ENCODE measurements around the gene RECQL5. TPM values are rescaled to one million over a fixed set of nuclear protein-coding genes. Genes with fewer than 3 reads are reported as not detected.

The RECQL5 gene
- total RNA-seq, 1 donor from 2014 or later: 11.0 TPM

DNA sequence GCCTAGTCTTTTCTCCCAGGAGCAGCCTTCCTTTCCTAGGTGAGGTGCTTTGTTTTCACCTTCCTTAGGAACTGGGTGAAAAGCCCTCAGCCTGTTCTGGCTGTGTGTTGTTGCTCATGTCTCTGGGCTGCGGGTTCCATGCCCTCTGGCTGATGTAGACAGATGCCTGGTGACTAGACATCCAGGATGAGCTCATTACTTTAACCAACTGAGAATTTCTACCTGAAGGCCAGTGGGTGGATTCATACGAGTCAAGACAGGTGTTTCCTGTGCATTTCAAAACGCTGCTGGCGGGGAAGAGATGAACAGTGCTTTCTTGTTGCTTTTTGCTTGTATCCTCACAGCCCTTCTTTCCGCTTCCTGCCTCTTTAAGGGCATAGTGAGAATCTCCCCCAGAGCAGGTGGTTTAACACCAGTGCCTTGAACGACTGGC is 22.5 kb upstream of the RECQL5 start:
- no peaks in the 10 kb centered on the region for H3K9me3 ChIP-seq (ENCODE audit: control insufficient read depth in 3 of 3, low read length in 3 of 3)
- no peak overlapping the region for H3K4me3 ChIP-seq (ENCODE audit: low read length in 3 of 3)
- H3K4me1 ChIP-seq (ENCODE audit: control insufficient read depth in 3 of 3, insufficient read depth in 3 of 3, low read length in 3 of 3): peaks cover 55 to 83% (median 73%) of the 10 kb centered on the region in 3 donors
- H3K9ac ChIP-seq (ENCODE audit: low read depth in 1 of 3, low read length in 3 of 3): no peak overlapping the region
- no peaks in the 10 kb centered on the region for H3K27me3 ChIP-seq (ENCODE audit: control insufficient read depth in 3 of 3, insufficient read depth in 3 of 3, low read length in 3 of 3)
- H3K36me3 ChIP-seq (ENCODE audit: control insufficient read depth in 3 of 3, insufficient read depth in 3 of 3, low read length in 3 of 3): peaks cover 3 to 6% (median 4%) of the 10 kb centered on the region in 3 donors
- H3K27ac ChIP-seq (ENCODE audit: low read depth, low read length): peak overlapping the region; percentile 67

DNA sequence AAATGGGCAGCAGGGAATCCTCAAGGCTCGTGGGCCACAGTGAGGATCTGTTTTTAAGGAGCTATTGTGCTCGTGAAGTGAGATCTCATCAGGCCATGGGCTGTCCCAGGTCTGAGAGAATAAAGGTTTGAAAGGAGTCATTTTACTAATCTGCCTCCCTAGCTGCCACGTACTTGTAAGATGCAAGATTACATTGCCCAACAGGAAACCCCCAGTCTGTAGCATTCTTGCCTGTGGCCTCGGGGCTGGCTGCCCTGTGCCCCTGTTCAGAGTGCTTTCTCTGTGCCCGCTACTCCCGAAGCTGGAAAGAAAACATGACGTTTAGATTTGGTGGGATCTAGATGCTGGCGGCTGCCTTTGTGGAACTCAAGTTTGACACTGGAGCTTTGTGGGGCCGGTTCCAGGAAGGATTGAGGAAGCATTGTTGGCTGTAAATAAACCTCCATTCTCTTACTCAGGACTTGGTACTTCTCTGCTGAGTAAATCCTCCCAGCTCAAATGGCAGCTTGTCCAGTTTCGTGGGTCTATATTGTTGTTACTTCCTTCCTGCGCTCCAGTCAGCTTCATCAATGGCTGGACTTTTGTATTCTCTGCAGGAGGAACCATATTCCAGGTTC is 21.4 kb upstream of the RECQL5 start:
- no peaks in the 10 kb centered on the region for H3K9me3 ChIP-seq (ENCODE audit: control insufficient read depth in 3 of 3, low read length in 3 of 3)
- H3K9ac ChIP-seq (ENCODE audit: low read depth in 1 of 3, low read length in 3 of 3): peak overlapping the region; percentile 20 to 55 (median 21)

DNA sequence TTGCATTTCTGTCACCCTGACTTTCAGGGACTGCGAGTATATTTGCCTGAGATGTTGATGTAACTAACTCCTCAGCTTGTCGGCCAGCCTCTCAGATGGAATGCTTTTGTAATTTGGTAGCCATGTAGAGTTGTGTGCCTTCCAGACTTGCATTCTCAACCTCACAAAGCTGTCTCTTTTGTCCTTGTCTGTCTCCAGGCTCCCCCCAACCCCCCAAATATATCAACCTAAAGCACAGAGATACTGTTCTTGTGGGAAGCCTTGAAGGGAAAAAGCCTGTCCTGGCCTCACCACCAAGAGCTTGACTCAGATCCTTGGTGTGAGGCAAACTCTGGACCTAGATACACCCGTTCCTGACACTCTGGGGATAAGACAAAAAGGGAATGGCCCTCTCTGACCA is 18.5 kb upstream of the RECQL5 start:
- H3K27me3 ChIP-seq (ENCODE audit: control insufficient read depth in 3 of 3, insufficient read depth in 3 of 3, low read length in 3 of 3): no peaks in the 10 kb centered on the region
- peak overlapping the region; percentile 45 for H3K27ac ChIP-seq (ENCODE audit: low read depth, low read length)
- H3K36me3 ChIP-seq (ENCODE audit: control insufficient read depth in 3 of 3, insufficient read depth in 3 of 3, low read length in 3 of 3): peaks cover 0 to 3% (median 0%) of the 10 kb centered on the region in 3 donors
- H3K4me1 ChIP-seq (ENCODE audit: control insufficient read depth in 3 of 3, insufficient read depth in 3 of 3, low read length in 3 of 3): peaks cover 31 to 49% (median 46%) of the 10 kb centered on the region in 3 donors
- H3K4me3 ChIP-seq (ENCODE audit: low read length in 3 of 3): no peak overlapping the region
- no peaks in the 10 kb centered on the region for H3K9me3 ChIP-seq (ENCODE audit: control insufficient read depth in 3 of 3, low read length in 3 of 3)
- no peak overlapping the region for H3K9ac ChIP-seq (ENCODE audit: low read depth in 1 of 3, low read length in 3 of 3)

More for the DNA sequence above, 21.4 kb upstream of the RECQL5 start:
- Histone ChIP-seq H3K36me3 (ENCODE audit: control insufficient read depth in 3 of 3, insufficient read depth in 3 of 3, low read length in 3 of 3) (peaks cover 3 to 6% (median 4%) of the 10 kb centered on the region in 3 donors), H3K4me3 (ENCODE audit: low read length in 3 of 3) (no peak overlapping the region), H3K27ac (ENCODE audit: low read depth, low read length) (peak overlapping the region; percentile 67), H3K27me3 (ENCODE audit: control insufficient read depth in 3 of 3, insufficient read depth in 3 of 3, low read length in 3 of 3) (no peaks in the 10 kb centered on the region), H3K4me1 (ENCODE audit: control insufficient read depth in 3 of 3, insufficient read depth in 3 of 3, low read length in 3 of 3) (peaks cover 48 to 74% (median 63%) of the 10 kb centered on the region in 3 donors)

DNA sequence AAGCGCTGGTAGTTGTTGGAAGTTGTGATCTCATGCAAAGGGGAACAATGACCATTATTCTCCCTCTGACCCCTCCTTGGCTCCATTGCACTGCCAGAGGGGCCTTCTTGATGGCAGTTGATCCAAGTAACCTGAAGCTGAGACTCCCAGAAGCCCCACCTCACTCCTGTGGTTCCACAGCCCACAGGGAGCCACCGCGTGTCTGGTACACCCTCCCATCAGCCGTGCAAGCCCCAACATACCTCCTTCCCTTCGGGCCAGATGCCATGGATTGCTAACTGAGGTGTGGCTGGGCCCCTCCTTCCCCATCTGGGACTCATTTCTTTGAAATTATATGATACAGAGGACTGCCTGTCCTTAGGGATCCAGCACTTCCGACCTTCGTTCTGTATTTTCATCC is 18.0 kb upstream of the RECQL5 start:
- Histone ChIP-seq H3K36me3 (ENCODE audit: control insufficient read depth in 3 of 3, insufficient read depth in 3 of 3, low read length in 3 of 3) (peaks cover 0 to 3% (median 3%) of the 10 kb centered on the region in 3 donors), H3K4me1 (ENCODE audit: control insufficient read depth in 3 of 3, insufficient read depth in 3 of 3, low read length in 3 of 3) (peaks cover 31 to 45% (median 44%) of the 10 kb centered on the region in 3 donors), H3K9me3 (ENCODE audit: control insufficient read depth in 3 of 3, low read length in 3 of 3) (no peaks in the 10 kb centered on the region), H3K9ac (ENCODE audit: low read depth in 1 of 3, low read length in 3 of 3) (no peak overlapping the region), H3K27me3 (ENCODE audit: control insufficient read depth in 3 of 3, insufficient read depth in 3 of 3, low read length in 3 of 3) (no peaks in the 10 kb centered on the region), H3K27ac (ENCODE audit: low read depth, low read length) (no peak overlapping the region), H3K4me3 (ENCODE audit: low read length in 3 of 3) (no peak overlapping the region)

DNA sequence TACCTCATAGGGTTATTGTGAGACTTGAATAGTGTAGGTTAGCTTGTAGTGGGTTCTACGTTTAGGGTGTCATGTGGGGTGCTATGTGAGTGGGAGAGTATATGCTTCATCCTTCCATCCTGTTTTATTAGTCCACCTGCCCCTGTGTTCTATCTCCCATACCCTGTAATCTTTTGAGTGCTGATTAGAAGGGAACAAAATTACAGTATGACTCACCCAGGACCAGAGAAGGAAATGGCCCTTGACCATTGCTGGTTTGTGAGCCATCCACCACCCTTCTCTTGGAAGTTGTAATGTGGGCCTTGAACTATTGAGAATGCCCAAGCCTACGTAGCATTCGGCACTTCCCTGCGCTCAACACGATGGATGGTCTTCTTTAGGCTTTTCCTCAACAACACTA is 17.3 kb upstream of the RECQL5 start:
- Histone ChIP-seq H3K9me3 (ENCODE audit: control insufficient read depth in 3 of 3, low read length in 3 of 3) (no peaks in the 10 kb centered on the region), H3K9ac (ENCODE audit: low read depth in 1 of 3, low read length in 3 of 3) (no peak overlapping the region), H3K36me3 (ENCODE audit: control insufficient read depth in 3 of 3, insufficient read depth in 3 of 3, low read length in 3 of 3) (peaks cover 3 to 5% (median 3%) of the 10 kb centered on the region in 3 donors), H3K4me1 (ENCODE audit: control insufficient read depth in 3 of 3, insufficient read depth in 3 of 3, low read length in 3 of 3) (peaks cover 35 to 42% (median 40%) of the 10 kb centered on the region in 3 donors), H3K27ac (ENCODE audit: low read depth, low read length) (no peak overlapping the region), H3K27me3 (ENCODE audit: control insufficient read depth in 3 of 3, insufficient read depth in 3 of 3, low read length in 3 of 3) (no peaks in the 10 kb centered on the region), H3K4me3 (ENCODE audit: low read length in 3 of 3) (no peak overlapping the region)

DNA sequence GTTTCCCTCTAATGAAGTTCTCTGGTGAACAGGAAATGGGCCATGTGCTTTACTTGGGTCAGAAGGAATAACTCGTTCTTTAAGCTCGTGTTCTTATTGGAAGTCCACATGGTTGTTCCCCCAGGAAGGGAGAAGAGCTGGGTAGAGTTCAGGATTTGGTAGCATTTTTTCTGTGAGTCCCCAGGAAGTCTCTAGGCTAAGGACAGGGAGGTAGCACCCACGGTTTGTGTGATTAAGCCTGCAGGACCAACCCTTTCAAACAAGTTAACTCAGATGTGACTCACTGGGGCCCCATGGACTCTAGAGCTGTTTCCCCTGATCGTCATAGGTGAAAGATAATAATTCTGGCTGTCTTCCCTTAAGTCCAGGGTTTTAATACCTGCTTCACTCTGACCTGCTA is 16.6 kb upstream of the RECQL5 start:
- H3K4me1 ChIP-seq (ENCODE audit: control insufficient read depth in 3 of 3, insufficient read depth in 3 of 3, low read length in 3 of 3): peaks cover 33 to 36% (median 35%) of the 10 kb centered on the region in 3 donors

DNA sequence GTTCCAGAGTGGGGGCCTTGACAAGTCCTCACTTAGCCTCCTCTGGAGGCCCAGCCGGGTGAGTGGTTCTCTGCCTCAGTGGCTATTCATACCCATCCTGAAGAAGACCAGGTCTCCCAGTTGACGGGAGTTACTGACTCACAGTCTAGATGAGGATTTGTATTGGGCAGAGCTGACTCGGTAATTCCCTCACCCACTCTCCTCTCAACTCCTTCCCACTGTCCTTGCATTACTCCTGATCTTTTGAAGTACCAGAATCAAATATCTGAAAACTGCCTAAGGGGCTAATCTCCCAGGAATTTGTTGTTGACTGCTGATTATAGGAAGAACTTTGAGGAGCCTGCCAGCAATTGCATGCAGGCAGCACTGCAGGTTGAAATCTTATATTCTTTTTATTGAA is 14.3 kb upstream of the RECQL5 start:
- Histone ChIP-seq H3K27ac (ENCODE audit: low read depth, low read length) (no peak overlapping the region), H3K27me3 (ENCODE audit: control insufficient read depth in 3 of 3, insufficient read depth in 3 of 3, low read length in 3 of 3) (no peaks in the 10 kb centered on the region), H3K36me3 (ENCODE audit: control insufficient read depth in 3 of 3, insufficient read depth in 3 of 3, low read length in 3 of 3) (peaks cover 5 to 8% (median 6%) of the 10 kb centered on the region in 3 donors), H3K9me3 (ENCODE audit: control insufficient read depth in 3 of 3, low read length in 3 of 3) (no peaks in the 10 kb centered on the region), H3K4me3 (ENCODE audit: low read length in 3 of 3) (no peak overlapping the region), H3K9ac (ENCODE audit: low read depth in 1 of 3, low read length in 3 of 3) (peak overlapping the region in 1 of 3 donors; percentile 11), H3K4me1 (ENCODE audit: control insufficient read depth in 3 of 3, insufficient read depth in 3 of 3, low read length in 3 of 3) (peaks cover 18 to 23% (median 20%) of the 10 kb centered on the region in 3 donors)

More for the DNA sequence above, 16.6 kb upstream of the RECQL5 start:
- H3K9me3 ChIP-seq (ENCODE audit: control insufficient read depth in 3 of 3, low read length in 3 of 3): no peaks in the 10 kb centered on the region
- H3K27ac ChIP-seq (ENCODE audit: low read depth, low read length): no peak overlapping the region
- H3K27me3 ChIP-seq (ENCODE audit: control insufficient read depth in 3 of 3, insufficient read depth in 3 of 3, low read length in 3 of 3): no peaks in the 10 kb centered on the region
- no peak overlapping the region for H3K4me3 ChIP-seq (ENCODE audit: low read length in 3 of 3)
- H3K36me3 ChIP-seq (ENCODE audit: control insufficient read depth in 3 of 3, insufficient read depth in 3 of 3, low read length in 3 of 3): peaks cover 3 to 5% (median 4%) of the 10 kb centered on the region in 3 donors
- no peak overlapping the region for H3K9ac ChIP-seq (ENCODE audit: low read depth in 1 of 3, low read length in 3 of 3)

DNA sequence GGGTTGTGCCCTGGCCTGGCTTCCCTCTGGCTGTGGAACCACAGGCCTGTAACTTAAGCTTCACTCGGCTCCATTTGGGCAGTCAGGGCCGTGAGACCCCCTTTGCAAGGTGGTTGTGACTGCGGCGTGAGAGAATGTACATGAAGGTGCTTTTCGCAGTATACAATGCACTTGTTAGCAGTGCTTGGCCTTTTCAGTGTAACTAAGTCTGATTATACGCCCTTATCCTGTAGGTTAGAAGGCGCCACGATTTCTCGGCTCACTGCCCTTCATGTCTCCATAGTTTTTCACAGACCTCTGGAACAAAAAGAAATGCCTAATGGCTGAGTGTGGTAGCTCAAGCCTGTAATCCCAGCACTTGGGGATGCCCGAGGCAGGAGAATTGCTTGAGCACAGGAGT is 13.5 kb upstream of the RECQL5 start:
- Histone ChIP-seq H3K4me1 (ENCODE audit: control insufficient read depth in 3 of 3, insufficient read depth in 3 of 3, low read length in 3 of 3) (peaks cover 12 to 21% (median 14%) of the 10 kb centered on the region in 3 donors), H3K27ac (ENCODE audit: low read depth, low read length) (peak overlapping the region; percentile 5), H3K9ac (ENCODE audit: low read depth in 1 of 3, low read length in 3 of 3) (no peak overlapping the region), H3K4me3 (ENCODE audit: low read length in 3 of 3) (no peak overlapping the region), H3K36me3 (ENCODE audit: control insufficient read depth in 3 of 3, insufficient read depth in 3 of 3, low read length in 3 of 3) (peaks cover 5 to 8% (median 6%) of the 10 kb centered on the region in 3 donors), H3K27me3 (ENCODE audit: control insufficient read depth in 3 of 3, insufficient read depth in 3 of 3, low read length in 3 of 3) (no peaks in the 10 kb centered on the region), H3K9me3 (ENCODE audit: control insufficient read depth in 3 of 3, low read length in 3 of 3) (no peaks in the 10 kb centered on the region)

DNA sequence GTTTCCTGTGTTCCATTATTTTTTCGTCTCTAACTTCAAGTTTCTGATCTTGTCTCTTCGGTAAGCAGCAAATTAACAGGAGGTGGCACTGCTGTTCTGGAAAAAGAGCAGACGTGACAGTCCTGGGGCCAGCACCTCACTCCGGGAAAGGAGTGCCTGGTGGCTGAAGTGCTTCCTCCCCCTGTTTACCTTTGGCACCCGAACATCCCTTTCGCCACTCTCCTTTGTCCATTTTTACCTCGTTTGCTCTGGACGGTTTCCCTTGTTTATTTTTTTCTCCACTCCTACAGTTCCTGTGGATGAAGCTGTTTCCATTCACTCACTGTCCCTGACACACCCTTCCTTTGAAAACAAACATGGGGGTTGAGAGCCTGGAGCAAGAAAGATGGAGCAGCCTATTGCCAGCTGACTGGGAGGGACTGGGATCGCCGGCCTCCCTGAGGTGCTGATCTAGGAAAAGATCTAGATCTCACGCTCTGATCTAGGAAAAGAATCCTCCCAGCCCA is 12.8 kb upstream of the RECQL5 start:
- Histone ChIP-seq H3K9me3 (ENCODE audit: control insufficient read depth in 3 of 3, low read length in 3 of 3) (no peaks in the 10 kb centered on the region), H3K9ac (ENCODE audit: low read depth in 1 of 3, low read length in 3 of 3) (no peak overlapping the region), H3K36me3 (ENCODE audit: control insufficient read depth in 3 of 3, insufficient read depth in 3 of 3, low read length in 3 of 3) (peaks cover 5 to 8% (median 6%) of the 10 kb centered on the region in 3 donors), H3K27ac (ENCODE audit: low read depth, low read length) (peak overlapping the region; percentile 5), H3K4me3 (ENCODE audit: low read length in 3 of 3) (no peak overlapping the region), H3K27me3 (ENCODE audit: control insufficient read depth in 3 of 3, insufficient read depth in 3 of 3, low read length in 3 of 3) (no peaks in the 10 kb centered on the region), H3K4me1 (ENCODE audit: control insufficient read depth in 3 of 3, insufficient read depth in 3 of 3, low read length in 3 of 3) (peaks cover 6 to 14% (median 8%) of the 10 kb centered on the region in 3 donors)

DNA sequence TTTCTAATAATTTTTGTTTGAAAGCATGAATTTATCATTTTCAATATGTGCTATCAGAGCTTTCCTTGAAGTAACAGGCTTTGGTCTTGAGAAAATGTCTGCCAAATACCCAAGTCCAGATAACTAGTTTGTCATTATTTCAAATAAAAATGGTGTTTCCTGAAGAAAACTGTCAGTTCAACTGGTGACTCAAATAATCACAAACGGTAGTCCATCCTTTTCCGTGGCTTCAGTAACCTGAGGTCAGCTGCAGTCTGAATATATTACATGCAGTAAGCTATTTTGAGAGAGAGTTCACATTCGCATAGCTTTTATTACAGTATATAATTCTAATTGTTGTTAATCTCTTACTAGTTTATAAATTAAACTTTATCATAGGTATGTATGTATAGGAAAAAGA is 9.5 kb upstream of the RECQL5 start:
- H3K9me3 ChIP-seq (ENCODE audit: control insufficient read depth in 3 of 3, low read length in 3 of 3): no peaks in the 10 kb centered on the region
- H3K4me1 ChIP-seq (ENCODE audit: control insufficient read depth in 3 of 3, insufficient read depth in 3 of 3, low read length in 3 of 3): peaks cover 3 to 6% (median 3%) of the 10 kb centered on the region in 3 donors
- H3K9ac ChIP-seq (ENCODE audit: low read depth in 1 of 3, low read length in 3 of 3): no peak overlapping the region
- H3K27me3 ChIP-seq (ENCODE audit: control insufficient read depth in 3 of 3, insufficient read depth in 3 of 3, low read length in 3 of 3): no peaks in the 10 kb centered on the region
- no peak overlapping the region for H3K4me3 ChIP-seq (ENCODE audit: low read length in 3 of 3)
- H3K36me3 ChIP-seq (ENCODE audit: control insufficient read depth in 3 of 3, insufficient read depth in 3 of 3, low read length in 3 of 3): peaks cover 19 to 29% (median 29%) of the 10 kb centered on the region in 3 donors
- no peak overlapping the region for H3K27ac ChIP-seq (ENCODE audit: low read depth, low read length)
